ENCODE measurements around the gene MRPS33. TPM values are rescaled to one million over a fixed set of nuclear protein-coding genes. Genes with fewer than 3 reads are reported as not detected.

Gene MRPS33
- total RNA-seq = 1 to 10 TPM; 4.6 to 9.9 TPM

- ATAC-seq = peak; percentile 100
- H3K27me3 ChIP-seq = no peaks in the 10 kb centered on the region
- peak; percentile 55 to 90 (median 89) for TF ChIP-seq POLR2A (IDR thresholded peaks at IDR 0.05)
- TF ChIP-seq CTCF (IDR thresholded peaks at IDR 0.05) = peak in 4 of 7 experiments; percentile 9 to 56 (median 20)
- DNase-seq = peak; percentile 93 to 97 (median 96)
- peaks cover 13% of the 10 kb centered on the region for H3K4me1 ChIP-seq
- H3K4me3 ChIP-seq = peak within 1 kb of the TSS; percentile 32 to 60
- peaks cover 0 to 2% of the 10 kb centered on the region in 2 donors for H3K36me3 ChIP-seq (replicated peaks in 1 of 2; ENCODE audit: insufficient read depth in 1 of 2, low read depth in 2 of 2)
- H3K27ac ChIP-seq = peak within 1 kb of the TSS; percentile 64 to 92 (median 78)
- no peaks in the 10 kb centered on the region for H3K9me3 ChIP-seq
- WGBS, 2 donors = 1 to 2% methylated on average over 29 to 47 of the region's 47 CpGs
- intact Hi-C loops (cut with DNase I) = loop anchor here (5.0 kb wide), 1 partner anchor 202 kb away; no protein-coding TSS in a partner anchor
Observed at GRCh38 chr7:141014524-141015395, at the start of gene MRPS33. Gene MRPS33 (minus strand): TSS chr7:141014952. CDS start chr7:141010633, 4,319 bp downstream.

GRCh38 chr7:141057788-141058187 is 43.0 kb upstream of the MRPS33 start:
- intact Hi-C loops (cut with DNase I) = no loop called here
- H3K27me3 ChIP-seq = no peaks in the 10 kb centered on the region
- no peak overlapping the region for H3K4me3 ChIP-seq
- TF ChIP-seq POLR2A (IDR thresholded peaks at IDR 0.05) = no peak
- no peak for TF ChIP-seq CTCF (IDR thresholded peaks at IDR 0.05)
- peaks cover 0 to 7% (median 0%) of the 10 kb centered on the region in 3 donors for H3K9me3 ChIP-seq
- H3K36me3 ChIP-seq (replicated peaks in 1 of 2; ENCODE audit: insufficient read depth in 1 of 2, low read depth in 2 of 2) = no peaks in the 10 kb centered on the region
- WGBS, 2 donors = 82 to 84% methylated on average over 3 of the region's 3 CpGs
- DNase-seq (no peak), ATAC-seq (no peak)
- H3K4me1 ChIP-seq = no peaks in the 10 kb centered on the region
- H3K27ac ChIP-seq = no peak overlapping the region

GRCh38 chr7:141055146-141055545 is 40.4 kb upstream of the MRPS33 start:
- H3K4me3 ChIP-seq = no peak overlapping the region
- H3K27me3 ChIP-seq = no peaks in the 10 kb centered on the region
- ATAC-seq (no peak), DNase-seq (no peak)
- TF ChIP-seq CTCF (IDR thresholded peaks at IDR 0.05) (no peak), POLR2A (IDR thresholded peaks at IDR 0.05) (no peak)
- H3K27ac ChIP-seq = no peak overlapping the region
- intact Hi-C loops (cut with DNase I) = no loop called here
- H3K4me1 ChIP-seq = no peaks in the 10 kb centered on the region
- peaks cover 0 to 7% (median 0%) of the 10 kb centered on the region in 3 donors for H3K9me3 ChIP-seq
- no peaks in the 10 kb centered on the region for H3K36me3 ChIP-seq (replicated peaks in 1 of 2; ENCODE audit: insufficient read depth in 1 of 2, low read depth in 2 of 2)
- 71 to 74% methylated on average over 4 of the region's 4 CpGs for WGBS, 2 donors

- WGBS, 2 donors = 44 to 60% methylated on average over 7 to 9 of the region's 9 CpGs
- intact Hi-C loops (cut with DNase I) = no loop called here
- H3K36me3 ChIP-seq (replicated peaks in 1 of 2; ENCODE audit: insufficient read depth in 1 of 2, low read depth in 2 of 2) = no peaks in the 10 kb centered on the region
- H3K9me3 ChIP-seq = peaks cover 0 to 7% (median 0%) of the 10 kb centered on the region in 3 donors
- no peak for TF ChIP-seq CTCF (IDR thresholded peaks at IDR 0.05)
- TF ChIP-seq POLR2A (IDR thresholded peaks at IDR 0.05) = no peak
- DNase-seq = peak in 1 of 4 donors; percentile 8
- no peak overlapping the region for H3K4me3 ChIP-seq
- no peak for ATAC-seq
- H3K4me1 ChIP-seq = no peaks in the 10 kb centered on the region
- H3K27ac ChIP-seq = no peak overlapping the region
- H3K27me3 ChIP-seq = no peaks in the 10 kb centered on the region
Observed at GRCh38 chr7:141053626-141054025, 38.9 kb upstream of the MRPS33 start.
